DND-41 (cell line): Measurements from ENCODE around the gene ATXN1.

ENCODE experiments used
- ATAC-seq: fragments of 200-7000 bp; cut with Tn5 transposase; 3 replicates; pipeline ENCODE4 v1.9.1; 2021; ENCODE audit warnings: low read depth; ENCODE audit not compliant: insufficient read depth
- DNase-seq: peaks from one replicate; pipeline ENCODE4 v3.0.0-alpha.2; 2020
- H2AFZ ChIP-seq: 2 replicates; pipeline ENCODE4 v1.6.0; 2012; ENCODE audit warnings: low read depth, low read length
- H3K27ac ChIP-seq: 2 replicates; pipeline ENCODE4 v1.5.1; 2012; ENCODE audit warnings: low read length, inconsistent platforms
- H3K27me3 ChIP-seq: fragments of 200-600 bp; sonication (generic); 2 replicates; pipeline ENCODE4 v1.6.0; 2012; ENCODE audit warnings: low read length, mild to moderate bottlenecking, inconsistent platforms; ENCODE audit not compliant: insufficient read depth, poor library complexity
- H3K36me3 ChIP-seq: 2 replicates; pipeline ENCODE4 v1.5.1; 2012; ENCODE audit warnings: low read length, inconsistent platforms; ENCODE audit not compliant: insufficient read depth
- H3K4me1 ChIP-seq: 2 replicates; pipeline ENCODE4 v1.5.1; 2012; ENCODE audit warnings: mild to moderate bottlenecking, low read length; ENCODE audit not compliant: insufficient read depth
- H3K4me2 ChIP-seq: 2 replicates; pipeline ENCODE4 v1.6.0; 2012; ENCODE audit warnings: mild to moderate bottlenecking, moderate library complexity, low read length, inconsistent platforms; ENCODE audit not compliant: insufficient read depth
- H3K4me3 ChIP-seq, 2 experiments: fragments of 200-600 bp in 1 of 2; shearing (Covaris generic) in 1 of 2; 2 replicates each; pipeline ENCODE4 v1.5.1; 2012 to 2016; ENCODE audit warnings: inconsistent platforms in 2 of 2, low read length in 2 of 2, mild to moderate bottlenecking in 2 of 2, low read depth in 1 of 2, moderate library complexity in 1 of 2
- H3K79me2 ChIP-seq: 2 replicates; pipeline ENCODE4 v1.6.0; 2012; ENCODE audit warnings: low read length, inconsistent platforms; ENCODE audit not compliant: insufficient read depth
- H3K9ac ChIP-seq: 2 replicates; pipeline ENCODE4 v1.6.0; 2012; ENCODE audit warnings: low read depth, mild to moderate bottlenecking, inconsistent platforms, low read length, moderate library complexity
- H3K9me3 ChIP-seq: 2 replicates; pipeline ENCODE4 v1.5.1; 2012; ENCODE audit warnings: low read length, moderate library complexity, mild to moderate bottlenecking, inconsistent platforms; ENCODE audit not compliant: insufficient read depth, severe bottlenecking
- H4K20me1 ChIP-seq: 2 replicates; pipeline ENCODE4 v1.6.0; 2012; ENCODE audit warnings: low read length; ENCODE audit not compliant: insufficient read depth
- CTCF ChIP-seq: IDR thresholded peaks from 2 replicates; pipeline ENCODE4 v1.5.1; 2012; ENCODE audit warnings: borderline replicate concordance, low read length, moderate library complexity, mild to moderate bottlenecking; ENCODE audit not compliant: poor library complexity, severe bottlenecking; ENCODE audit errors: extremely low read depth
- EZH2 ChIP-seq: IDR thresholded peaks from 3 replicates; pipeline ENCODE4 v1.6.1; 2012; ENCODE audit warnings: borderline replicate concordance, low read depth, mild to moderate bottlenecking, moderate library complexity, low read length, inconsistent platforms; ENCODE audit not compliant: severe bottlenecking

Gene ATXN1

GRCh38 chr6:16766836-16767745, 5.8 kb upstream of the ATXN1 start:
- Histone ChIP-seq H4K20me1 (peaks cover 5% of the 10 kb centered on the region; the same call in 1 of the 2 replicates), H3K9me3 (no peaks in the 10 kb centered on the region), H3K4me3 (no peak overlapping the region), H3K79me2 (no peaks in the 10 kb centered on the region), H3K9ac (no peak overlapping the region), H3K36me3 (no peaks in the 10 kb centered on the region), H2AFZ (no peak overlapping the region), H3K4me2 (no peak overlapping the region), H3K27me3 (peaks cover 9% of the 10 kb centered on the region), H3K4me1 (peaks cover 32% of the 10 kb centered on the region), H3K27ac (no peak overlapping the region)
- ATAC-seq (no peak), DNase-seq (no peak)
- no peak for TF ChIP-seq CTCF
- no peak for TF ChIP-seq EZH2

- no peak overlapping the region for H3K27ac ChIP-seq
Observed at GRCh38 chr6:16766043-16766536, 4.8 kb upstream of the ATXN1 start.

GRCh38 chr6:16765235-16765634, 4.0 kb upstream of the ATXN1 start:
- peaks cover 5% of the 10 kb centered on the region; the same call in 1 of the 2 replicates for H4K20me1 ChIP-seq
- no peak overlapping the region for H3K4me2 ChIP-seq
- H3K9me3 ChIP-seq = no peaks in the 10 kb centered on the region
- no peak for TF ChIP-seq EZH2
- no peak for TF ChIP-seq CTCF
- H3K36me3 ChIP-seq = no peaks in the 10 kb centered on the region
- H3K9ac ChIP-seq = no peak overlapping the region
- ATAC-seq (no peak), DNase-seq (no peak)
- H3K27me3 ChIP-seq = peaks cover 24% of the 10 kb centered on the region
- no peak overlapping the region for H3K4me3 ChIP-seq
- no peak overlapping the region for H3K27ac ChIP-seq
- no peaks in the 10 kb centered on the region for H3K79me2 ChIP-seq
- H3K4me1 ChIP-seq = peaks cover 38% of the 10 kb centered on the region
- H2AFZ ChIP-seq = no peak overlapping the region

More at GRCh38 chr6:16766043-16766536, 4.8 kb upstream of the ATXN1 start:
- peaks cover 18% of the 10 kb centered on the region for H3K27me3 ChIP-seq
- H2AFZ ChIP-seq = no peak overlapping the region
- ATAC-seq (no peak), DNase-seq (no peak)
- H3K4me3 ChIP-seq = no peak overlapping the region
- H4K20me1 ChIP-seq = peaks cover 5% of the 10 kb centered on the region; the same call in 1 of the 2 replicates
- TF ChIP-seq EZH2 = no peak
- TF ChIP-seq CTCF = no peak
- no peaks in the 10 kb centered on the region for H3K79me2 ChIP-seq
- no peak overlapping the region for H3K4me2 ChIP-seq
- no peaks in the 10 kb centered on the region for H3K36me3 ChIP-seq
- H3K4me1 ChIP-seq = peaks cover 40% of the 10 kb centered on the region
- H3K9ac ChIP-seq = no peak overlapping the region
- no peaks in the 10 kb centered on the region for H3K9me3 ChIP-seq
